Left cardiac atrium (tissue), 4 donors: ENCODE results near the gene SERTM2. TPM values are rescaled to one million over a fixed set of nuclear protein-coding genes. Genes with fewer than 3 reads are reported as not detected.

Experiments used
- ATAC-seq, 2 donors: fragments of 200-7000 bp; cut with Tn5 transposase; one replicate each; pipeline ENCODE4 v1.9.1; 2020; ENCODE audit warnings: mild to moderate bottlenecking in 2 of 2, moderate library complexity in 2 of 2
- DNase-seq: peaks from one replicate; pipeline ENCODE4 v3.0.0-alpha.2; 2020
- intact Hi-C, 2 donors: fragments of 100-400 bp; cut with DNase I; formaldehyde crosslinking; loops; one replicate each; pipeline versions ENCODE4 v1.14.1 to v1.15.1; 2022 to 2023
- long read RNA-seq: library from polyadenylated mRNA; unstranded; transcript quantifications from one replicate; pipeline ENCODE4 v2.0.0, GENCODE V29; 2021
- total RNA-seq, 2 donors: library from RNA; stranded (reverse); fragmentation: NEBNext Ultra II Directional; extraction: Animal tissue kit (Norgen Biotek cat#: 25700); gene quantifications; one replicate each; pipeline ENCODE4 v1.2.1, GENCODE V29; 2021
- donor health status: DM: no; HTN: yes; CAD: no.
- donor health status: DM: no; HTN: yes; CAD: no; lungs with severe emphysema.
- donor health status: DM: yes; HTN: yes; CAD: no.
- donor health status: Dilated cardiomyopathy.

The SERTM2 gene
- not detected for total RNA-seq
- long read RNA-seq = 0 reads

DNA sequence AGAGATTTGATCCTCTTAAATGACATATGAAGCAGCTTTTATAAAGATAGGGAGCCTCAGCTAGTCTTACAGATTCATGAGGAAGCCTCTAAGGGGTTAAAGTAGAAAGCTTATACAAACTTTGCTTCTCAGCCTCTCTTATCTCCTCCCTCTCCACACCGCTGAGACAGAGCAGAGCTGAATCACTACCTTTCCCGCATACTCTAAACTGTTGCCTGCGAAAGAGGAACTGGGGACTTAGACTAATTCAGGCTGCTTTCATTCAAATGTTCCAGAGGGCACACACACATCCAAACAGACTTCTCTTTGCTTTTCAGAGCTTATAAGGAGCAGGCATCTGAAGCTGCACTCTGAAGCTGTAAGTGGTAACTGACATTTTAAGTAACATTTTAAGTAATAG lies at the start of gene SERTM2:
Gene SERTM2 (plus strand): TSS at position 169 of the 400 bp plus-strand sequence. CDS start 7,213 bp downstream, outside the sequence.
- ATAC-seq = peak in 1 of 2 donors; percentile 48
- intact Hi-C loops = no loop called here

DNA sequence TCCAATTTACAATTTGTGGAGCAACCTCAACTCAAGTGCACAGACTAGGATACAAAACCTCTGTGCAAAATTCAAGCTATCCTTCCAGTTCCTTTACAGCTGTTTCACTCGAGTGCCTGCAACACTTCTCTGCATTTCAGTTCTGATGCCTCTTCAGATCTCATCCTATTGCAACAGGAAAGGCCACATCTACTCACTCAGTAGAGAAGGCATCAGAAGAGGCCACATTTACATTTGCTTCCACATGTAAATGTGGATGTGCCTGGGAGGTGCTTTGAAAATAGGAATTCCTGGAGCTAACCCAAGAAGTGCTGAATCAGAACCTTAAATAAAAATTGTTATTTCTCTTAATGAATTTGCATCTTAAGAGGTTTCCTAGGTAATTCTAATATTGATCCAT lies 45.8 kb upstream of the SERTM2 start:
- ATAC-seq = no peak
- DNase-seq = no peak
- intact Hi-C loops = no loop called here

More for the DNA sequence above, at the start of gene SERTM2:
- no peak for DNase-seq

- intact Hi-C loops = no loop called here
- ATAC-seq (peak in 1 of 2 donors; percentile 77), DNase-seq (peak; percentile 26)
Measured at GRCh38 chrX:111467896-111468295, 43.5 kb upstream of the SERTM2 start.

- intact Hi-C loops = no loop called here
- no peak for ATAC-seq
- DNase-seq = no peak
Measured at GRCh38 chrX:111470681-111471403, 40.6 kb upstream of the SERTM2 start.

- ATAC-seq = no peak
- intact Hi-C loops = no loop called here
- DNase-seq = no peak
Measured at GRCh38 chrX:111481896-111482295, 29.5 kb upstream of the SERTM2 start.

- intact Hi-C loops = no loop called here
- DNase-seq (no peak), ATAC-seq (no peak)
Measured at GRCh38 chrX:111483135-111483534, 28.3 kb upstream of the SERTM2 start.

GRCh38 chrX:111483881-111484280 lies 27.6 kb upstream of the SERTM2 start:
- DNase-seq = no peak
- ATAC-seq = no peak
- intact Hi-C loops = no loop called here

DNA sequence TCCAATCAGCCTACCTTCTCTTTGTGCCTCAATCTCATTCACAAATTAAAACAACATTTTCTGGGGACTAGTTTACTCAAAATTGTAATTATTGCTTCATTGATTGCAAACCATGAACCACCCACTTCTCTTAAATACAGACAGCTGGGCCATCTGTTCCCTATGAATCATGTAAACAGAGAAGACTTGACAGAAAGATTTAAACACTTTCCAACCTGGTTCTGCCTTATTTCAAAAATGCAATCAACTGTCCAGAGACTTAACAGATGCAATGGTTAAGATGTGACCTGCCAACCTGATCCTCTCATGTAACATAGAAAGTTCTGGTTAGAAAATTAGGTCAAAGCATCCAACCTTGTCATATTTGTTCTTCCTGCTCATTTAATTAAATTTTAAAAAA lies 20.8 kb upstream of the SERTM2 start:
- intact Hi-C loops = no loop called here
- DNase-seq (no peak), ATAC-seq (no peak)

DNA sequence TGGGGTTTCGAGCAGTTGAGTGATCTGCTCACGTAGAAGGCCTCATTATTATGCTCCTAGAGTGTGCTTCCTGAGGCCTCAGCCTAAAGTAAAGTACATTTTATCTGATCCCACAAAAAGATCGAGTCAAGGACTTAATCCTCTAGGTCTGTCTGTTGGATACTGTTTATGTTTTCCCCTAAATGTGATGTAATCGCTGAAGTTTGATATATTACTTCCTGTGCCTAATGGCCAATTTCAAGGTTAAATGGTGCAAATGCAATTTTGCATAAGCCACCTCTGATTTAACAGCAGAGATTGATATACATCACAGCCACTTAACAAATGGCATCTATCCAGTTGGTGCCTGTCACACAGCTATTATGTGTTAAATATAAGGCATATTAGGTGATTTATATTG lies 19.4 kb upstream of the SERTM2 start:
- DNase-seq = no peak
- intact Hi-C loops = no loop called here
- no peak for ATAC-seq

GRCh38 chrX:111498538-111499103 lies 12.8 kb upstream of the SERTM2 start:
- DNase-seq (no peak), ATAC-seq (no peak)
- intact Hi-C loops = no loop called here

DNA sequence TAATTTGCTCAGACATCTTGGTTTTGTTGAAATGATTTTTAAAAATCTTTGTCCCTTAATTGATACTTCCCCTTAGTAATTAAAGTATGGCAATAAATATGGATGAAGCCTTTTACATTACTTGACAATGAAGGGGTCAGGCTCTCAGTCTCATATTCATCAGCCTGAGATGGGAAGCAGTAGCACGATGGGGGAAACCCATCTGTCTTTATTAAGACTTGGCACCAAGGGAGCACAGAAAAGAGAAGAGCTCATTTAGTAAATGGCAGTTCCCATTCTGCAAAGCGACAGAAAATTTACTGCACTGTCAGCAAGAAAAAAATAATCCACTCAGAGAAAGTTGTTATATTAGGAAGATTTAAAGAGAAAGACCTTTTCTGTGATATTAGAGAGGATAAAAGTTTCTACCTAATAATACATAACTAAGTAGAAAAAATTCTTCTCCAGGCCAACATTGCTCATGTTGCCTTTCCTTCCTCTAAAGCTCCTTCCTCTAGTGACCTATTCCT lies 7.9 kb upstream of the SERTM2 start:
- no peak for DNase-seq
- intact Hi-C loops = no loop called here
- no peak for ATAC-seq

GRCh38 chrX:111504941-111505340 lies 6.5 kb upstream of the SERTM2 start:
- no peak for ATAC-seq
- intact Hi-C loops = no loop called here
- no peak for DNase-seq

DNA sequence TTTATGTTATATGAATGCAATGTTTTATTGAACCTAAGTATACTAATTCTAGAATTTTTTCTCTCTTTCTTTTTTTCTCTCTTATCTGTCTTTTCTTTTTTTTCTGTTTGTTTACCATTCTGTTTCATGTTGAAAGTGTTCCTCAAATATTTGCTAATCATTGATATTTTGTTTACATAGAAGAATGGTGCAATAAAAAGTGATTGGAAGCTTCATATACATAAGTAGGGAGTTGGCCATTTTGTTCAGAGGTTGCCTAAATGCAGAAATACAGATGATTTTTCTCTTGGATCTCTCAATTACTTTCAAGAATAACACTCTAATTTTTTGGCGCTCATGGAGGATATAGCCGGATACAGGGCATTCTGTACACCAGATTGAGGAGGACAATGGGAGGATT lies 5.7 kb upstream of the SERTM2 start:
- intact Hi-C loops = no loop called here
- no peak for DNase-seq

DNA sequence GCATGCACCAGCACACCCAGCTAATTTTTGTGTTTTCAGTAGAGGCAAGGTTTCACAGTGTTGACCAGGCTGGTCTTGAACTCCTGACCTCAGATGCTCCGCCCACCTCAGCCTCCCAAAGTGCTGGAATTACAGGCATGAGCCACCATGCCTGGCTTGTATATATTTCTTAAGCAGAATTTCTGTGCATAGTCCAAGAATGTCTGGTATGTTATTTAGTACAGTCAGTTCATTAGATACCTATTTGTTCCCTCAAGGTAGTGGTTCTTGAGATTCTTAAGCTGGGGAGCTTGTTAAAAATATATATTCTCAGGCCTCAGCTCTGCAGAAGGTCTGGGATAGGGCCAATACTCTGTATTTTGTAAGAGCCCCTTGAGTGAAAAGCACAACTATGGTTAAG lies 4.6 kb upstream of the SERTM2 start:
- intact Hi-C loops = no loop called here
- ATAC-seq (no peak), DNase-seq (no peak)

More for the DNA sequence above, 5.7 kb upstream of the SERTM2 start:
- ATAC-seq = no peak

- ATAC-seq = no peak
- intact Hi-C loops = no loop called here
- DNase-seq = no peak
Measured at GRCh38 chrX:111507933-111508332, 3.5 kb upstream of the SERTM2 start.

GRCh38 chrX:111515298-111515697 lies 3.9 kb downstream of the SERTM2 start:
- DNase-seq = no peak
- no peak for ATAC-seq
- intact Hi-C loops = no loop called here

DNA sequence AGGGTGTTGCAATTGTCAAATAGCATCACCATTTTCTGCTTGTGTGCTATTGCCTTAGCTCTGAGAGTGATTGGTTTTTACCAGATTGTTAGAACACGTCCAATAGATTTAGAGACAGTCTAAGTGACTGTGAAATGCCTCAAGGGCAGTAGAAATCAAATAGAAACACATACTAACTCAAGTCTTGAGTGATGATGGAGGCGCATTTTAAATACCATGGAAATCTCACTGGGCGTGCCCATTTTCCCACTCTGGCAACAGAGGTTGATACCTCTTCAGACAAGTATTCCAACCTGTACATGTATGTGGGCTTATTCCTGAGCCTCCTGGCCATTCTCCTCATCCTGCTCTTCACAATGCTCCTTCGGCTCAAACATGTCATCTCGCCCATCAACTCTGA lies 7.2 kb downstream of the SERTM2 start:
- ATAC-seq = no peak
- no peak for DNase-seq
- intact Hi-C loops = no loop called here

- ATAC-seq (no peak), DNase-seq (no peak)
- intact Hi-C loops = no loop called here
Measured at GRCh38 chrX:111519215-111519614, 7.8 kb downstream of the SERTM2 start.

DNA sequence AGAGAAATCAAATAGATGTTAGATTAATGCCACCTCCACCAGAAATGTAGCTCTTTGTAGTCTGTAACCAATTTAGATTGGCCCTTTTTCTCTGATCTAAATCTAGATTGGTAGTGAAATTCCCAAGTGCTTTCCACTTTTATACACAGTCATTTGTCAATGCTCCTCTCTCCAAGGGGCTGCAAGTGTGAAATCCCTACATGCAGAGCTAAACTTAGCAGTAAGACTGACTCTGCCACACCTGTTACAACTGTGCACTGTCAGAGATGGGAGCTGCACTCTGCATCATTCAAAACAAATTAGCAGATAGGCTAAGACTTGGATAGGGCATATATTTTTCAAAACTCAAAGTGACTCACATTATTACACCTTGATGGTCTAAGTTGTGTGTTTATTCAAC lies 9.1 kb downstream of the SERTM2 start:
- intact Hi-C loops = no loop called here
- ATAC-seq (no peak), DNase-seq (no peak)

DNA sequence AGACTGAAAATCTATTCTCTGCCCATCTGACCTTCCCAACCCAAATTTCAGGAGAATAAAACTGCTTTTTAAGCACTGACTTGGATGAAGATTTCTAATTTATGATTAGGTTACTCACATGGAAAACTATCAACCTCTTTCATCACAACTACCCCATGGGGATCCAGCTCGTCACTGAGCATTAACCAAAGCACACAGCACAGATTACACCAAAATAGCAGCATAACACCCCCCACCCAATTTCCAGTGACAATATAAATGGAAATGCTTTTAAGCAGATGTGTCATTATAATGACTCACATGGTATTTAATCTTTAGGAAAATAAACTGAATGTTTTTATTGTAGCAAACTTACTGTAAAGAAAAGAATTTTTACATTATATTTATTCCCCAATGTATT lies 9.7 kb downstream of the SERTM2 start:
- ATAC-seq = no peak
- intact Hi-C loops = no loop called here
- DNase-seq = no peak

DNA sequence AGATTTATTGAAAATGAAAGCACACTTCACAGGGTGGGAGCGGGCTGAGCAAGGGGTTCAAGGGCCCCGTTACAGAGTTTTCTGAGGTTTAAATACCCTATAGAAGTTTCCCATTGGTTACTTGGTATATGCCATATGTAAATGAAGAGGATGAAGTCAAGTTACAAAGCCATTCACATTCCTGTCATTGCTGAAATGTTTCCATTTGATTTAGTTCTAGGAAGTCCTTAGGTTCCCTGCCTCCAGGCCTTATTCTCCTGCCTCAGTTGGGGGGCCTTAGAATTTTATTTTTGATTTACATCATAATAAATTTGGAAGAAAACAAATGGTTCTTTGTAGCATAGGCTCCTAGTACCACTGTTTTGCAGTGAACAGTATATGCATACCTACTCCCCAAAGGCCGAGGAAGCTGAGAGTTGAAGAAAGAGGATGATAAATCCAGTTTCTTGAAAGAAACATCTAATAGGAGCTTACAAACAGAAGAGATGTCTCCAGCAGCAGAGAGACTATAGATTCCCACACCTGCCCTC lies 31.8 kb downstream of the SERTM2 start:
- ATAC-seq = no peak
- DNase-seq = no peak
- intact Hi-C loops = no loop called here
